SJCRH30 (cell line): ENCODE data around the gene ARRB1. TPM values are rescaled to one million over a fixed set of nuclear protein-coding genes. Genes with fewer than 3 reads are reported as not detected.
"Not testable (repeated sequence)": the region's sequence is repeated elsewhere in the genome, so short reads cannot be mapped to it uniquely, and the experiment has no call there.

Source experiments
- DNase-seq, 2 experiments: peaks; one replicate each; pipeline ENCODE4 v3.0.0-alpha.2; 2015 to 2020
- H3K27ac ChIP-seq: fragments of 250-450 bp; sonication (Bioruptor Pico); 2 replicates; pipeline ENCODE4 v1.5.1; 2020; ENCODE audit warnings: mild to moderate bottlenecking, moderate library complexity
- H3K27me3 ChIP-seq: fragments of 250-450 bp; sonication (Bioruptor Pico); 2 replicates; pipeline ENCODE4 v1.5.1; 2020; ENCODE audit warnings: mild to moderate bottlenecking, moderate library complexity
- H3K36me3 ChIP-seq: fragments of 250-450 bp; sonication (Bioruptor Pico); 2 replicates; pipeline ENCODE4 v1.5.1; 2020; ENCODE audit warnings: mild to moderate bottlenecking, moderate library complexity
- H3K4me1 ChIP-seq: fragments of 250-450 bp; sonication (Bioruptor Pico); 2 replicates; pipeline ENCODE4 v1.5.1; 2020; ENCODE audit warnings: mild to moderate bottlenecking, moderate library complexity
- H3K4me3 ChIP-seq: fragments of 250-450 bp; sonication (Bioruptor Pico); 2 replicates; pipeline ENCODE4 v1.5.1; 2020; ENCODE audit warnings: mild to moderate bottlenecking, moderate library complexity
- H3K9me3 ChIP-seq: fragments of 250-450 bp; sonication (Bioruptor Pico); replicated peaks from 2 replicates; pipeline ENCODE4 v1.5.1; 2020; ENCODE audit warnings: mild to moderate bottlenecking, moderate library complexity
- total RNA-seq: library from RNA; depleted of rRNA; stranded (reverse); fragments of >200 nt; shearing (Covaris generic); gene quantifications from 2 replicates; pipeline ENCODE4 v1.2.3, GENCODE V29; 2014

ARRB1 gene
- total RNA-seq, 1 experiment from 2014 or later, result 121 TPM

DNA sequence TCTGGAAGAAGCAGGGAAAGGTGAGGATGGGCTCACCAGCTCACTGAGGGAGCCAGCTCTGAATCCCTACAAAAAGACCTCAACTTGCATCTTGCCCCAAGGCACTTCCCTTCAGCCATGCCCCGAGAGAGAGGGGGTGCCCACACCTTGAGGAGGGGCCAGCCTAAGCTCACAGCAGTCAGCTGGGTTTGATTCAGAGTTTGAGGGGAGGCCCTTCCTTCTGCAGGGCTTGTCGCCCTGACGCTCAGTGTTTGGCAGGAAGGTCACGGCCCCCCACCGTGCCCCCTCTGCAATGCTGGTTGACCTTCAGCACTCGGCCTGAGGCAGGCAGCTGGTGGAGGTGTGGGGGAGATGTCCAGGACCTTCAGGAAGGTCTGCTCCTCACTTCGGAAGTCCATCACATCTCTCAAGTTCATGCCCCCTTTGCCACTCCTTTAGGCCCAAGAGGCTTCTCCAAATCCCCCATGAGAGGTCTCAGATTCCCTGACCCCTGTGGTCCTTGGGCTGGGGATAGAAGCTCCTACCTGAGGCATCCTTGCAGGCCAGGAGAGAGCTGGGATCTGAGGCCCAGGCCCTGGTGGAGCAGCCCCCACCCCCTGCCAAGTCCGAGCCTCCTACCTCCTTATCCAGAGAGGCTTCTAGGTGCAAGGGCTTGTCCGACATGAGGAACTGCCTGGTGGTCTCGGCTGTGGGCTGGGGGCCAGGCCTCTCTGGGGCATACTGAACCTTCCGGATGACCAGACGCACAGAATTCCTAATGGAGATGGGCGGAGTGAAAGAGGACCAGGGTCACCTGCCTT lies 73.3 kb downstream of the ARRB1 start:
- Histone ChIP-seq H3K27me3 (no peaks in the 10 kb centered on the region), H3K9me3 (no peaks in the 10 kb centered on the region), H3K4me3 (no peak overlapping the region), H3K4me1 (no peaks in the 10 kb centered on the region; the same call in 1 of the 2 replicates), H3K27ac (no peak overlapping the region), H3K36me3 (peaks cover 82% of the 10 kb centered on the region)
- DNase-seq, result no peak

DNA sequence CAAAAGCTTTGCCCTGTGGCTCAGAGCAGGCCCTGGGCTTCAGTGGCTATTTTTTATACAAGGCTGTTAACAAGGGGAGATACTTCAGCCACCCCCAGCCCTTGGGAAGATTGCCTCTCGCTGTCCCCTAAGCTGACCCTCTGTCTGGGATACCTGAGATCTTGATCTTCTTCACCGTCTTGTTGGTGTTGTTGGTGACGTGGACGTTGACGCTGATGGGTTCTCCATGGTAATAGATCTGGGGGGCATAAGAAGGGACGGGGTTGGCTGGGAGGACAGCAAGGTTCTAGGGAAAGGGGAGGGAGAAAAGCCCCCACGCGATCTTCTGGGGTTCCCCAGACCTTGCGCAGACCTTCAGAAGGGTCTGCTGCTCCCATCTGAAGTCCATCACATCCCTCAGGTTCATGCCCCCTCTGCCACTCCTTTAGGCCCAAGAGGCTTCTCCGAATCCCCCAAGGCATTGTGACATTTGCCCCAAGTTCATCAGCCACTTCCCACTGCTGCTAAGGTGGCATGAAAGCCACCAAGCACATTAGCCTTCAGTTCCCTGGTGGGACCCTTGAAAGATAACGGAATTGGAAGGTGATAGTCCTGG lies 74.2 kb downstream of the ARRB1 start:
- no peak for DNase-seq
- Histone ChIP-seq H3K4me1 (no peaks in the 10 kb centered on the region; the same call in 1 of the 2 replicates), H3K27ac (no peak overlapping the region), H3K27me3 (no peaks in the 10 kb centered on the region), H3K36me3 (peaks cover 74% of the 10 kb centered on the region), H3K4me3 (no peak overlapping the region), H3K9me3 (no peaks in the 10 kb centered on the region)

DNA sequence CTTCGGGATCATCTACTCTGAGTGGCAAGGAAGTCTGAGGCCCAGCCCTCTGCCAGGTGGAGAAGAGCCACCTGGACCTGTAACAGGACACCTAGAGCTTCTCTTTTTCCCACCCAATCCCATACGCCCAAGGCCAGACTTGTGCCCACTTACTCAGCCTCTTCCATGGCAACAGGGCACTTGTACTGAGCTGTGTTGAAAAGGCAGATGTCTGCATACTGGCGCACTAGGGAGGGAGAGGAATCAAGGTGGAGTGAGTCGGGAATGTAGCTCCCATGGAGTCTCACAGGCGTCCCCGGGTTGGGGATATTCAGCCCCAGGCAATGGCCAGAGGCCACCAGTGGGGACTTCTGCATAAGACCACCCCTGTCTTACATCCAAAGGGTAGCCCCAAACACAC lies 74.8 kb downstream of the ARRB1 start:
- Histone ChIP-seq H3K27ac (no peak overlapping the region), H3K9me3 (no peaks in the 10 kb centered on the region), H3K27me3 (no peaks in the 10 kb centered on the region), H3K4me3 (no peak overlapping the region), H3K4me1 (no peaks in the 10 kb centered on the region; the same call in 1 of the 2 replicates), H3K36me3 (peaks cover 74% of the 10 kb centered on the region)
- DNase-seq, result no peak

DNA sequence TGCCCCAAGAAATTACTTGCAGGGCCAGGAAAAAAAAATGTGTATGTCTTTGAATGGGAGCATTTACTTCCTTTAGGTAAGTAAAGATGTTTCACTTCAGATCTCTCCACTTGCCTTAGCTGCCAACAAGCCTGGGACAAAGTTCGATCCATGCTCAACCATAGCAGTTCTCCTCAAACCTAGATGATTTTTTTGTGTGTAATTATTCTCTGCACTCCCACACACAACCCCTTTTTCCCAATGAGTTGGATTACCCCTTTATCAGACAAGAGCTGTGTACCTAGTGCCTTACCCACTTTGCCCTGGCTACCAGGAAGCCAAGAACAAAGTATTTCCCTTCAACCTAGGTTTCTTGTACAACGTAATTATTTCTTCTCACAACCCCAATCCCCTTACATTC lies 75.3 kb downstream of the ARRB1 start:
- H3K9me3 ChIP-seq, result no peaks in the 10 kb centered on the region
- H3K27me3 ChIP-seq, result no peaks in the 10 kb centered on the region
- no peaks in the 10 kb centered on the region; the same call in 1 of the 2 replicates for H3K4me1 ChIP-seq
- H3K27ac ChIP-seq, result no peak overlapping the region
- H3K4me3 ChIP-seq, result no peak overlapping the region
- DNase-seq, result no peak
- peaks cover 76% of the 10 kb centered on the region for H3K36me3 ChIP-seq

DNA sequence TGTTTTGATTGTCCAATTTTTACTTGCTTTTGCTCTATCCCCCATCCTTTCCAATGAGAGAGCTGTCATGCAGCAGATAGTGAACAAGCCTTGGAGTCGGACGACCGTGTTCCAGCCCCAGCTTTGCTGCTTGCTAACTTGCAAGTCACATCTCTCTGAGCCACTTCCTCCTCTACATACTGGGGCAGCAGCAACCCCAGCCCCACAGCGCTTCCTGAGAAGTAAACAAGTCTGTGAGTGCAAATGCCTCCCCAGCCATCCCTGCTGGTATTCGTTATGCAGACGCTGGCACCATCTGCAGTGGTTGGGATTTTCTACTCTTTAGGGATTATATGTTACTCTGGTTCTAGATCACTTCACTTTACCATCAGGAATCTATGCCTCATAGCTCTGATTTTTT lies 75.9 kb downstream of the ARRB1 start:
- Histone ChIP-seq H3K27ac (no peak overlapping the region), H3K36me3 (peaks cover 76% of the 10 kb centered on the region), H3K9me3 (no peaks in the 10 kb centered on the region), H3K27me3 (no peaks in the 10 kb centered on the region), H3K4me3 (no peak overlapping the region), H3K4me1 (no peaks in the 10 kb centered on the region; the same call in 1 of the 2 replicates)
- no peak for DNase-seq

DNA sequence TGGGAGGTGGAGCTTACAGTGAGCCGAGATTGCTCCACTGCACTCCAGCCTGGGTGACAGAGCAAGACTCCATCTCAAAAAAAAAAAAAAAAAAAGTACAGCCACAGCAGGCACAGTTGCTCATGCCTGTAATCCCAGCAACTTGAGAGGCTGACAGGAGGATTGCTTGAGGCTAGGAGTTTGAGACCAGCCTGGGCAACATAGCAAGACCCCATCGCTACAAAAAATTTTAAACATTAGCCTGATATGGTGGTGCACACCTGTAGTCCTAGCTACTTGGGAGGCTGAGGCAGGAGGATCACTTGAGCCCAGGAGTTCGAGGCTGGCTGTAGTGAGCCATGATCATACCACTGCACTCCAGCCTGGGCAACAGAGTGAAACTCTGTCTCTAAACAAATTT lies 76.7 kb downstream of the ARRB1 start:
- H3K9me3 ChIP-seq, DNase-seq, H3K4me1 ChIP-seq, H3K27ac ChIP-seq, H3K27me3 ChIP-seq, H3K4me3 ChIP-seq: not testable (repeated sequence)
- H3K36me3 ChIP-seq, result peaks cover 76% of the 10 kb centered on the region

DNA sequence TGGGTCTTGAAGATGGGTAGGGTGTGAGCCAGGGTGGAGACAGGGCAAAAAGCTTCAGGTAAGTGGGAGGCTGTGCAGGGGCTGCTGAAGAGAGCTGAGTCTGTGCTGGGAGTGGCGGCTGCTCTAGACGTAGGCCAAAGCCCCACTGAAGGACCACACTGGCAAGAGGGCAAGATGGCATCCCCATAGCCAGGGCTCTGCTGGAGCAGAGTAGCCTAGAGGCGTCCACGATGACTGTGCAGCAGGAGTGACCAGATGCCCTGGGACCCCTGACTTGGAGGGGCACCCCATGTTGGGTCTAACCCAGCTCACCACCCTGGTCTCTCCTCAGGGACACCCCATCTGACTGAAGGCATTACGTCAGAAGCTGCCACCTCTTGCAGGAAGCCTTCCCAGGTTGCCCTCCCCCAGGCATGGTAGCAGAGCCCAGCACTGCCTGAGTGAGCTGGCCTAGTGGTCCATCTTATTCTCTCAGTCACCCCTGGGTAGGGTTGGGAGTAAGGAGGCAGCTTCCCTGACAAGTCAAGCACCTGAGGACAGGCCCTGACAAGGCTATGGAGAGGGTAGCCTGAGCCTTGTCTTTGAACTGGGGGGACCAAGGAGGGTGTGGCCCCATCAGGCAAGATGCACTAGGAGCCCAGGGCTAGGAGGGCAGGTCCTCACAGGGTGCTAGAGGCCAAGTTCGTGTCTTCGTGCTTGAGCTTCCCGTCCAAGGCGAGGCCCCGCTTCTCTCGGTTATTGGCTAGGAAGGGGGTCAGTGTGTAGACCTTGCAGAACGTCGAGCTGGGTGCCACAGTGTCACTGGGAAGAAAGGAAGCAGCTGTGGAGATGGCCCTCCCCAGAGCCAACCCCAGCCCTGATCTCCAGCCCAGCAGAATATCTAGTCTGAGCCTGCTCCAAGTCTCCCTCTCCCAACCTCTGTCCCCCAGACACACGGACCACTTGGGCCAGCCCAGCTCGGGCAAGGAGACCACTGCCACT lies 77.8 kb downstream of the ARRB1 start:
- Histone ChIP-seq H3K36me3 (peaks cover 73% of the 10 kb centered on the region), H3K4me3 (no peak overlapping the region)
- no peak for DNase-seq

DNA sequence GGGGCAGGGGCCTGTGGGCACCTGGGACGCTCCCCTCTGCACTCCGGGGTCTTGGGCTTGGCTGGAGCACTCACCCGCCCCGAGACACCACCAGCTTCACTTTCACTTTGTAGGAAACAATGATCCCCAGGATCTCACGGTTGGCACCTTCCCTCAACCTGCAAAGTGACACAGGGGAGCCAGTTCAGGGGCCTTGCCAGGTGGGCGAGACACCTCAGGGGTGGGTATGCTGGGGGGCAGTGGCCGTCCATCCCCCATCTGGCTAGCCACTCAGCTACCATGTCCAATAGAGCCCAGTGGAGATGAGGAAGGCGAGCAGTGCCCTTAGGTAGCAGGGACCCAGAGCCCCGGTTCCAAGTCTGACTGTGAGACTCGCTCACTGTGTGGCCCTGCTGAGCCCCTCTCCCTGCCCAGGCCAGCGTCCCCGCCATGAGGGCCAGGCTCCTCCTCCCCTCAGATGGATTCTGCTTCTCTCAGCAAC lies 78.6 kb downstream of the ARRB1 start:
- DNase-seq, result no peak
- peaks cover 67% of the 10 kb centered on the region for H3K36me3 ChIP-seq

More for the DNA sequence above, 77.8 kb downstream of the ARRB1 start:
- Histone ChIP-seq H3K27me3 (no peaks in the 10 kb centered on the region), H3K27ac (no peak overlapping the region), H3K9me3 (no peaks in the 10 kb centered on the region), H3K4me1 (no peaks in the 10 kb centered on the region)

DNA sequence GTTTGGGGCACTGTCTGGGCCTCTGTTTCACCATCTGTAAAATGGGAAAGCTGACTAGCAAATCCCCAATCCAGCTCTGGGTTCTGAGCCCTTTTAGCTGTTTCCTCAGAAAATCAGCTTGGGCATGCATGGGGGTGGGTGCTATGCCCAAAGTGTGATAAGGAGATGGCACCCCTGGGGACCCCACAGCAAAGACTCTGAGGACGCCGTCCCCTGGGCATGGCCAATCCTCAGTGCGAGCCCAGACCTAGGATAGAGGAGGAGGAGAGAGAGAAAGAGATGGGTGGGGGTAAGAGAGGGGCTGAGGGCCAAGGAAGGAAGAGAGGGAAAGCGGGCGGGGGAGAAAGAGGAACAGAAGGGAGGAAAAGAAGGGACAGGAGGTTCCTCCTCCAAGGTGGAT lies 79.1 kb downstream of the ARRB1 start:
- Histone ChIP-seq H3K4me1 (no peaks in the 10 kb centered on the region), H3K36me3 (peaks cover 63% of the 10 kb centered on the region), H3K27me3 (no peaks in the 10 kb centered on the region), H3K27ac (no peak overlapping the region), H3K4me3 (no peak overlapping the region), H3K9me3 (no peaks in the 10 kb centered on the region)
- DNase-seq, result no peak

More for the DNA sequence above, 78.6 kb downstream of the ARRB1 start:
- no peak overlapping the region for H3K4me3 ChIP-seq
- H3K4me1 ChIP-seq, result no peaks in the 10 kb centered on the region
- H3K27me3 ChIP-seq, result no peaks in the 10 kb centered on the region
- no peaks in the 10 kb centered on the region for H3K9me3 ChIP-seq
- no peak overlapping the region for H3K27ac ChIP-seq

DNA sequence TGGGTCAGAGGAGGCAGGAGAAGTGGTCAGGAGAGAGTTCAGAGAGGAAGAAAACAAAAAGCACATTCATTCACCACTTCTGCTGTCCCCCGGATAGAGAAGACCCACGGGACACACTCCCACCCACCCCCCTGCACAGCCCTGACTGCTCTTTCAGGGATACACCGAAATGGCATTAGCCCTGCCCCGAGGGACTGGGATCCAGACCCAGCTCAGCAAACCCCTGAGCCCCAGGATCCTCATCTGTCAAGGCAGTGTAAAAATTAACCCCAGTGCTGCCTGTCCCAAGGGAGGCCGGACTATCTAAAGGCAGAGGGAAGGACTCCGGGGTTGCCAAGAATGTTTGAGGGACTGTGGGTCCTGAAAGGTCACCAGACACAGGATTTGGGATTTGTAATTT lies 79.7 kb downstream of the ARRB1 start:
- no peaks in the 10 kb centered on the region for H3K9me3 ChIP-seq
- no peaks in the 10 kb centered on the region for H3K4me1 ChIP-seq
- H3K4me3 ChIP-seq, result no peak overlapping the region
- H3K36me3 ChIP-seq, result peaks cover 58% of the 10 kb centered on the region
- H3K27ac ChIP-seq, result no peak overlapping the region
- H3K27me3 ChIP-seq, result no peaks in the 10 kb centered on the region
- no peak for DNase-seq

DNA sequence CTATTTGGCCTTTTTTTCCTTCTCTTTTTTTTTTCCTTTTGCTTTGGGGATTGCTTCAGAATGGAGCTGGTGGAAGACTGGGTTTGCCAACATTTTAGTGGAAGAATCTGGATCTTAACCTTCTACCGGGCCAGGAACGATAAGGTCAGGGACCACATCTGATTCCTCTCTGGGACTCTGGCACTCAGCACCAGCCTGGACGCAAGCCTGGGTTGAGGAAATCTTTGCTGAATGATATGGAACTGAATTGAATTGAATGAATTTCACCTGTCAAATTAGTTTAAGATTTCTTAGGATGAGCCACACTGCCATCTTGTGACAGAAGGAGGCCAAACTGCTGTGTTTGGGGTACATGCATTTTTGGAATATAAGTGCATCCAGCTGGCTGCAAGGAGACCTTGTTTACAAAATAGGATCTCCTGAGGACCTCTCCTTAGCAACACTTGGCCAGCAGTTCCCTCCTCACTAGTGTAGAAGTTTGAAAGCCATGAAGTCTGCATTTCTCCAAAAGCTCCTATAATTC lies 80.5 kb downstream of the ARRB1 start:
- Histone ChIP-seq H3K9me3 (no peaks in the 10 kb centered on the region), H3K36me3 (peaks cover 60% of the 10 kb centered on the region), H3K4me1 (no peaks in the 10 kb centered on the region), H3K4me3 (no peak overlapping the region), H3K27ac (no peak overlapping the region), H3K27me3 (no peaks in the 10 kb centered on the region)
- no peak for DNase-seq

DNA sequence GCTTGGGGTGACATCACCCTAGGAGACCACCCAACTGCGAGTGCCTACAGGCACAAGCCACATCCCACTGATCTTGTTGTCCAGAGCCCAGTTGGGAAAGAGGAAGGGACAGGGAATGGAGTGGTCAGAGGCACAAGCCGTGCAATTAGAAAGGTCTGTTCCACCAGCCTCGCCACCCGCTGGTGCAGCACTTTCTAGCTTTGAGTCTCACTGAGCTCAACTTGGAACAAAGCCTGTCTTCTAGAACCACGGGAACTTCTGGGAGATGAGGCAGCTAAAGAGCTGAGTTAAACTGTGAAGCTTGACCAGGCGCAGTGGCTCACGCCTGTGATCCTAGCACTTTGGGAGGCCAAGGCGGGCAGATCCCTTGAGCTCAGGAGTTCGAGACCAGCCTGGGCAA lies 81.6 kb downstream of the ARRB1 start:
- H3K4me3 ChIP-seq, result no peak overlapping the region
- H3K9me3 ChIP-seq, result no peaks in the 10 kb centered on the region
- DNase-seq, result no peak
- H3K27me3 ChIP-seq, result no peaks in the 10 kb centered on the region
- no peak overlapping the region for H3K27ac ChIP-seq
- H3K36me3 ChIP-seq, result peaks cover 56% of the 10 kb centered on the region
- no peaks in the 10 kb centered on the region for H3K4me1 ChIP-seq

DNA sequence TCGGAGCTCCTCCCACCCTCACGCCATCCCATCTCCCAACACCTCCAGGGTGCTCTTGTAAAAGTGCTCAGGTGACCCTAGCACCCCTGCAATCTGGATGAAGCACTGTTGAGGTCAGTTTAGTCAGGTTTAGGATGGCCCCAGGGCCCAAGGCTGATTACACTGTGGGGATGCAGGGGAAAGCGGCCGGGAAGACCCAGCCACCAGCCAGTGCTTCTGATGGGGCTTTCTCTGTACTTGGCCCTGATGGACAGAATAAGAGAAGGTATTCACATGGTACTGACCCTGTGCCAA lies 82.1 kb downstream of the ARRB1 start:
- H3K27ac ChIP-seq, result no peak overlapping the region
- H3K36me3 ChIP-seq, result peaks cover 53% of the 10 kb centered on the region
- no peak for DNase-seq
- no peaks in the 10 kb centered on the region for H3K9me3 ChIP-seq
- H3K4me1 ChIP-seq, result no peaks in the 10 kb centered on the region
- no peak overlapping the region for H3K4me3 ChIP-seq
- no peaks in the 10 kb centered on the region for H3K27me3 ChIP-seq

DNA sequence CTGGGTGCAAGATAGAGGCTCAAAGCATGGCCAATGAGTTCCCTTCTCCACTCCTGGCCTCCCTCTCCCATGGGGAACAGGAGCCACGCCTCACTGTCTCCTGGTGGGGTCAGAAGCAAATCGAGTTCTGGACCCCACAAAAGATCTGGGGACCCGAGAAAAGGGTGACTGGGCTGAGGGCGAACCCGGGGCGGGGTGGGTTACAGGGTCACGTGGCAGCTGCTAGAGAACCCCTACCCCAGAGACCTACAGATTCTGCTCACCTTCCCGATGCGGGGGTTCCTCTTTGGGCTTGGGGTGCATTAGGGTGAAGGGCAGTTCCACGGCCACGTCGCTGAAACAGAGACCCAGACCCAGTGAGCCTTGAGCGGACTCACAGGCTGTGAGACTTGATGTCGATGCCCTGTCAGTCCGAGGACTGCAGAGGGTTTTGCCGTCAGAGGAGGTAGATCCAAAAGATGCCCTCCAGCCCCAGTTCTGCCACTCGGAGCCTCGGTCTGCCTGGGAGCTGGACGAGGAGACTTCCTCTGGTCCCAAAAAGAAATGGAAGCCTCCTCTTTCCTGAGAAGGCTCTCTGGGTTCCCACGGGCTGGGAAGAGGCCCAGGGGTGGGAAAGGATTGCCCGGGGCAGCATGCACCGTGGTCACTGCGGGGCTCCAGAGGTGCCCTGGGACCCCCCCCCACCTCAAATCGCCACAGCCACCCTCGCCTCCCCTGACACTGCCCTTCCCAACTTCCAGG lies 82.7 kb downstream of the ARRB1 start:
- Histone ChIP-seq H3K4me1 (no peaks in the 10 kb centered on the region), H3K4me3 (no peak overlapping the region), H3K27me3 (no peaks in the 10 kb centered on the region), H3K36me3 (peaks cover 47% of the 10 kb centered on the region), H3K9me3 (no peaks in the 10 kb centered on the region), H3K27ac (no peak overlapping the region)
- no peak for DNase-seq
